ENCODE data around the gene TMEM178B. TPM values are rescaled to one million over a fixed set of nuclear protein-coding genes. Genes with fewer than 3 reads are reported as not detected.

The TMEM178B gene
- total RNA-seq, 1 experiment from 2014 or later, result 0.11 TPM

GRCh38 chr7:141280100-141280499 is 206.2 kb downstream of the TMEM178B start:
- no peak overlapping the region for H3K4me3 ChIP-seq (ENCODE audit: low read depth, low read length)
- peaks cover 30% of the 10 kb centered on the region for H3K4me1 ChIP-seq
- H3K9me3 ChIP-seq, result no peaks in the 10 kb centered on the region
- DNase-seq, result no peak
- intact Hi-C loops (cut with micrococcal nuclease; ENCODE audit: unreplicated experiment), result no loop called here
- POLR2A ChIA-PET, result no interaction called here
- TF ChIP-seq, protein P1, sequence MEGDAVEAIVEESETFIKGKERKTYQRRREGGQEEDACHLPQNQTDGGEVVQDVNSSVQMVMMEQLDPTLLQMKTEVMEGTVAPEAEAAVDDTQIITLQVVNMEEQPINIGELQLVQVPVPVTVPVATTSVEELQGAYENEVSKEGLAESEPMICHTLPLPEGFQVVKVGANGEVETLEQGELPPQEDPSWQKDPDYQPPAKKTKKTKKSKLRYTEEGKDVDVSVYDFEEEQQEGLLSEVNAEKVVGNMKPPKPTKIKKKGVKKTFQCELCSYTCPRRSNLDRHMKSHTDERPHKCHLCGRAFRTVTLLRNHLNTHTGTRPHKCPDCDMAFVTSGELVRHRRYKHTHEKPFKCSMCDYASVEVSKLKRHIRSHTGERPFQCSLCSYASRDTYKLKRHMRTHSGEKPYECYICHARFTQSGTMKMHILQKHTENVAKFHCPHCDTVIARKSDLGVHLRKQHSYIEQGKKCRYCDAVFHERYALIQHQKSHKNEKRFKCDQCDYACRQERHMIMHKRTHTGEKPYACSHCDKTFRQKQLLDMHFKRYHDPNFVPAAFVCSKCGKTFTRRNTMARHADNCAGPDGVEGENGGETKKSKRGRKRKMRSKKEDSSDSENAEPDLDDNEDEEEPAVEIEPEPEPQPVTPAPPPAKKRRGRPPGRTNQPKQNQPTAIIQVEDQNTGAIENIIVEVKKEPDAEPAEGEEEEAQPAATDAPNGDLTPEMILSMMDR (IDR thresholded peaks at IDR 0.05; ENCODE audit: insufficient read depth in 1 of 2, low read depth in 1 of 2, low read length in 1 of 2, severe bottlenecking in 1 of 2, unreplicated experiment in 1 of 2), result no peak
- Mint-ChIP-seq H3K9me3 (ENCODE audit: unreplicated experiment) (no peaks in the 10 kb centered on the region), H3K36me3 (ENCODE audit: insufficient read depth, unreplicated experiment) (no peaks in the 10 kb centered on the region), H3K27ac (ENCODE audit: unreplicated experiment) (no peak overlapping the region), H3K4me1 (ENCODE audit: low read depth, unreplicated experiment) (peaks cover 15% of the 10 kb centered on the region), H3K4me3 (ENCODE audit: unreplicated experiment) (no peak overlapping the region), H3K27me3 (ENCODE audit: insufficient read depth, unreplicated experiment) (no peaks in the 10 kb centered on the region)
- H3K36me3 ChIP-seq (ENCODE audit: control insufficient read depth, insufficient read depth, low read length), result no peaks in the 10 kb centered on the region
- no peaks in the 10 kb centered on the region for H3K27me3 ChIP-seq (replicated peaks; ENCODE audit: control insufficient read depth, insufficient read depth, low read length)
- CTCF ChIA-PET, result no interaction called here
- no TSS peak for BruUV-seq (replicated peaks)

GRCh38 chr7:141281311-141281710 is 207.4 kb downstream of the TMEM178B start:
- H3K4me1 Mint-ChIP-seq (ENCODE audit: low read depth, unreplicated experiment), result peaks cover 15% of the 10 kb centered on the region
- H3K4me1 ChIP-seq, result peaks cover 30% of the 10 kb centered on the region
- no peaks in the 10 kb centered on the region for H3K36me3 ChIP-seq (ENCODE audit: control insufficient read depth, insufficient read depth, low read length)
- no peaks in the 10 kb centered on the region for H3K9me3 ChIP-seq
- H3K27me3 Mint-ChIP-seq (ENCODE audit: insufficient read depth, unreplicated experiment), result no peaks in the 10 kb centered on the region
- TF ChIP-seq, protein P1 (IDR thresholded peaks at IDR 0.05; ENCODE audit: insufficient read depth in 1 of 2, low read depth in 1 of 2, low read length in 1 of 2, severe bottlenecking in 1 of 2, unreplicated experiment in 1 of 2), result no peak
- no peak overlapping the region for H3K4me3 ChIP-seq (ENCODE audit: low read depth, low read length)
- ChIA-PET CTCF (no interaction called here), POLR2A (no interaction called here)
- peak overlapping the region; percentile 35 for H3K27ac Mint-ChIP-seq (ENCODE audit: unreplicated experiment)
- no peaks in the 10 kb centered on the region for H3K27me3 ChIP-seq (replicated peaks; ENCODE audit: control insufficient read depth, insufficient read depth, low read length)
- intact Hi-C loops (cut with micrococcal nuclease; ENCODE audit: unreplicated experiment), result no loop called here
- H3K4me3 Mint-ChIP-seq (ENCODE audit: unreplicated experiment), result no peak overlapping the region
- DNase-seq, result no peak
- H3K9me3 Mint-ChIP-seq (ENCODE audit: unreplicated experiment), result no peaks in the 10 kb centered on the region
- no TSS peak for BruUV-seq (replicated peaks)
- no peaks in the 10 kb centered on the region for H3K36me3 Mint-ChIP-seq (ENCODE audit: insufficient read depth, unreplicated experiment)

GRCh38 chr7:141286522-141286921 is 212.7 kb downstream of the TMEM178B start:
- H3K4me1 Mint-ChIP-seq (ENCODE audit: low read depth, unreplicated experiment), result peaks cover 11% of the 10 kb centered on the region
- H3K4me3 Mint-ChIP-seq (ENCODE audit: unreplicated experiment), result no peak overlapping the region
- H3K4me3 ChIP-seq (ENCODE audit: low read depth, low read length), result no peak overlapping the region
- peaks cover 18% of the 10 kb centered on the region for H3K4me1 ChIP-seq
- DNase-seq, result no peak
- no peaks in the 10 kb centered on the region for H3K36me3 Mint-ChIP-seq (ENCODE audit: insufficient read depth, unreplicated experiment)
- TF ChIP-seq, protein P1 (IDR thresholded peaks at IDR 0.05; ENCODE audit: insufficient read depth in 1 of 2, low read depth in 1 of 2, low read length in 1 of 2, severe bottlenecking in 1 of 2, unreplicated experiment in 1 of 2), result no peak
- ChIA-PET CTCF (no interaction called here), POLR2A (no interaction called here)
- no peaks in the 10 kb centered on the region for H3K27me3 ChIP-seq (replicated peaks; ENCODE audit: control insufficient read depth, insufficient read depth, low read length)
- no peaks in the 10 kb centered on the region for H3K9me3 ChIP-seq
- intact Hi-C loops (cut with micrococcal nuclease; ENCODE audit: unreplicated experiment), result no loop called here
- H3K36me3 ChIP-seq (ENCODE audit: control insufficient read depth, insufficient read depth, low read length), result no peaks in the 10 kb centered on the region
- peaks cover 10% of the 10 kb centered on the region for H3K27me3 Mint-ChIP-seq (ENCODE audit: insufficient read depth, unreplicated experiment)
- H3K27ac Mint-ChIP-seq (ENCODE audit: unreplicated experiment), result no peak overlapping the region
- no TSS peak for BruUV-seq (replicated peaks)
- no peaks in the 10 kb centered on the region for H3K9me3 Mint-ChIP-seq (ENCODE audit: unreplicated experiment)

Measured in Caco-2 (cell line).